MM.1S (cell line): Measurements from ENCODE around the gene SPEM2.

ENCODE experiments used
- DNase-seq: peaks from one replicate; pipeline ENCODE4 v3.0.0-alpha.2; 2015
- H2AFZ ChIP-seq: fragments of 300-600 bp; sonication (generic); 2 replicates; pipeline ENCODE4 v1.6.0; 2016; ENCODE audit warnings: antibody characterized with exemption, low read length
- H3F3A ChIP-seq: fragments of 300-600 bp; sonication (generic); 2 replicates; pipeline ENCODE4 v1.6.1; 2016; ENCODE audit warnings: mild to moderate bottlenecking, antibody characterized with exemption, low read length, moderate library complexity, mixed read lengths; ENCODE audit not compliant: insufficient read depth
- H3K27ac ChIP-seq: fragments of 300-600 bp; sonication (generic); 2 replicates; pipeline ENCODE4 v1.5.1; 2016; ENCODE audit warnings: mild to moderate bottlenecking, low read length
- H3K27me3 ChIP-seq: fragments of 300-600 bp; sonication (generic); replicated peaks from 2 replicates; pipeline ENCODE4 v1.6.0; 2016; ENCODE audit warnings: low read length; ENCODE audit not compliant: insufficient read depth
- H3K36me3 ChIP-seq: fragments of 300-600 bp; sonication (generic); replicated peaks from 2 replicates; pipeline ENCODE4 v1.6.1; 2016; ENCODE audit warnings: mild to moderate bottlenecking, low read length, mixed read lengths; ENCODE audit not compliant: insufficient read depth
- H3K4me1 ChIP-seq: fragments of 300-600 bp; sonication (generic); 2 replicates; pipeline ENCODE4 v1.6.1; 2016; ENCODE audit warnings: low read length, mixed read lengths
- H3K4me2 ChIP-seq: fragments of 300-600 bp; sonication (generic); 2 replicates; pipeline ENCODE4 v1.6.0; 2016; ENCODE audit warnings: low read depth, low read length
- H3K4me3 ChIP-seq: fragments of 300-600 bp; sonication (generic); 2 replicates; pipeline ENCODE4 v1.5.1; 2016; ENCODE audit warnings: low read length, mixed read lengths
- H3K79me2 ChIP-seq: fragments of 300-600 bp; sonication (generic); 2 replicates; pipeline ENCODE4 v1.6.1; 2016; ENCODE audit warnings: mixed run types, low read length, mixed read lengths
- H3K9ac ChIP-seq: fragments of 300-600 bp; sonication (generic); 2 replicates; pipeline ENCODE4 v1.6.1; 2016; ENCODE audit warnings: low read length, mixed read lengths
- H3K9me2 ChIP-seq: fragments of 300-600 bp; sonication (generic); replicated peaks from 2 replicates; pipeline ENCODE4 v1.6.1; 2016; ENCODE audit warnings: mild to moderate bottlenecking, low read length, mixed read lengths; ENCODE audit not compliant: insufficient read depth
- H3K9me3 ChIP-seq: fragments of 300-600 bp; sonication (generic); replicated peaks from 2 replicates; pipeline ENCODE4 v1.6.1; 2016; ENCODE audit warnings: mild to moderate bottlenecking, low read length, mixed read lengths; ENCODE audit not compliant: insufficient read depth
- H4K20me1 ChIP-seq: fragments of 300-600 bp; sonication (generic); 2 replicates; pipeline ENCODE4 v1.6.1; 2016; ENCODE audit warnings: mild to moderate bottlenecking, low read length, moderate library complexity, mixed read lengths; ENCODE audit not compliant: insufficient read depth
- CTCF ChIP-seq: fragments of 300-600 bp; sonication (generic); IDR thresholded peaks from 2 replicates; pipeline ENCODE4 v1.5.1; 2016; ENCODE audit warnings: antibody characterized with exemption, low read length, mixed read lengths
- EZH2 ChIP-seq: fragments of 300-600 bp; sonication (generic); optimal IDR thresholded peaks from 2 replicates; pipeline ENCODE3; 2017; ENCODE audit warnings: low read depth, mild to moderate bottlenecking, antibody characterized with exemption, low read length, mixed read lengths
- EZH2phosphoT487 ChIP-seq: fragments of 300-600 bp; sonication (generic); IDR thresholded peaks from 2 replicates; pipeline ENCODE4 v1.6.1; 2018; ENCODE audit warnings: antibody characterized with exemption, low read length

Gene SPEM2

GRCh38 chr17:7437369-7437863 lies 12.0 kb downstream of the SPEM2 start:
- H3K9me3 ChIP-seq, result no peaks in the 10 kb centered on the region
- H2AFZ ChIP-seq, result no peak overlapping the region
- H3K4me2 ChIP-seq, result peak overlapping the region; percentile 72; the same call in 1 of the 2 replicates
- H3K36me3 ChIP-seq, result no peaks in the 10 kb centered on the region
- H3K4me1 ChIP-seq, result peaks cover 10% of the 10 kb centered on the region
- H3K9me2 ChIP-seq, result no peaks in the 10 kb centered on the region
- TF ChIP-seq EZH2 (no peak), CTCF (no peak), EZH2phosphoT487 (no peak)
- H3K79me2 ChIP-seq, result no peaks in the 10 kb centered on the region
- peaks cover 14% of the 10 kb centered on the region for H3F3A ChIP-seq
- peaks cover 45% of the 10 kb centered on the region for H3K27me3 ChIP-seq
- H3K4me3 ChIP-seq, result no peak overlapping the region; the same call in 1 of the 2 replicates
- no peak overlapping the region for H3K9ac ChIP-seq
- no peaks in the 10 kb centered on the region for H4K20me1 ChIP-seq
- H3K27ac ChIP-seq, result no peak overlapping the region
- no peak for DNase-seq

GRCh38 chr17:7437950-7438614 lies 12.7 kb downstream of the SPEM2 start:
- TF ChIP-seq EZH2phosphoT487 (no peak), EZH2 (no peak), CTCF (no peak)
- Histone ChIP-seq H3K79me2 (no peaks in the 10 kb centered on the region), H3K9ac (no peak overlapping the region), H3K27ac (no peak overlapping the region), H3K9me2 (no peaks in the 10 kb centered on the region), H3K4me1 (peaks cover 10% of the 10 kb centered on the region), H3K4me3 (no peak overlapping the region), H3K9me3 (no peaks in the 10 kb centered on the region), H2AFZ (no peak overlapping the region), H3F3A (peaks cover 14% of the 10 kb centered on the region), H3K27me3 (peaks cover 49% of the 10 kb centered on the region), H3K4me2 (no peak overlapping the region), H3K36me3 (no peaks in the 10 kb centered on the region), H4K20me1 (no peaks in the 10 kb centered on the region)
- DNase-seq, result no peak

GRCh38 chr17:7438656-7439460 lies 13.4 kb downstream of the SPEM2 start:
- Histone ChIP-seq H3K27me3 (peaks cover 57% of the 10 kb centered on the region), H4K20me1 (no peaks in the 10 kb centered on the region), H3K79me2 (no peaks in the 10 kb centered on the region), H3K27ac (no peak overlapping the region), H3K9me2 (no peaks in the 10 kb centered on the region), H3F3A (peaks cover 14% of the 10 kb centered on the region), H3K9ac (no peak overlapping the region), H3K36me3 (no peaks in the 10 kb centered on the region), H3K9me3 (no peaks in the 10 kb centered on the region), H2AFZ (no peak overlapping the region), H3K4me2 (no peak overlapping the region), H3K4me3 (no peak overlapping the region), H3K4me1 (peaks cover 10% of the 10 kb centered on the region)
- no peak for TF ChIP-seq EZH2
- no peak for TF ChIP-seq CTCF
- no peak for TF ChIP-seq EZH2phosphoT487
- DNase-seq, result no peak
